CD4-positive, alpha-beta memory T cell (primary cell): ENCODE results near the gene TRAF2. TPM values are rescaled to one million over a fixed set of nuclear protein-coding genes. Genes with fewer than 3 reads are reported as not detected.

Source experiments
- CTCF ChIA-PET: fragments of 350-600 bp; sonication (Branson Sonifier 250); formaldehyde crosslinking; loops from one replicate; lab custom pipeline; 2021; ENCODE audit warnings: inconsistent platforms; ENCODE audit not compliant: partially characterized antibody; lab: Charles Lee
- POLR2A ChIA-PET: fragments of 350-600 bp; sonication (Branson Sonifier 250); formaldehyde crosslinking; loops from one replicate; lab custom pipeline; 2021; ENCODE audit not compliant: partially characterized antibody; lab: Charles Lee
- DNase-seq, 5 donors: peaks; one replicate each; pipeline versions ENCODE4 v3.0.0 to v3.0.0-alpha.2; 2020 to 2022; ENCODE audit warnings: mixed read lengths in 1 of 5
- H3K27ac ChIP-seq: one replicate; pipeline ENCODE4 v1.7.0; 2013; ENCODE audit warnings: low read depth, low read length
- H3K27me3 ChIP-seq: 2 replicates; pipeline ENCODE4 v1.7.0; 2013; ENCODE audit warnings: mild to moderate bottlenecking, low read length, moderate library complexity; ENCODE audit not compliant: insufficient read depth
- H3K36me3 ChIP-seq: 2 replicates; pipeline ENCODE4 v1.7.0; 2013; ENCODE audit warnings: mild to moderate bottlenecking, low read length, moderate library complexity; ENCODE audit not compliant: insufficient read depth
- H3K4me1 ChIP-seq: 2 replicates; pipeline ENCODE4 v1.7.0; 2013; ENCODE audit warnings: mild to moderate bottlenecking, low read length, moderate library complexity; ENCODE audit not compliant: insufficient read depth
- H3K4me3 ChIP-seq, 2 donors: one replicate each; pipeline ENCODE4 v1.7.0; 2013; ENCODE audit warnings: low read length in 2 of 2, mild to moderate bottlenecking in 1 of 2
- H3K9me3 ChIP-seq, 2 donors: one replicate each; pipeline ENCODE4 v1.7.0; 2013; ENCODE audit warnings: low read length in 2 of 2, control low read depth in 1 of 2; ENCODE audit not compliant: control insufficient read depth in 1 of 2
- H3K27ac Mint-ChIP-seq, 7 donors: one replicate each; pipeline ENCODE4 v1.8.0; 2020 to 2021; ENCODE audit warnings: mixed read lengths in 7 of 7, mild to moderate bottlenecking in 6 of 7, inconsistent platforms in 3 of 7, moderate library complexity in 3 of 7
- H3K27me3 Mint-ChIP-seq, 2 donors: one replicate each; pipeline ENCODE4 v1.8.0; 2020 to 2021; ENCODE audit warnings: mixed read lengths in 2 of 2
- H3K36me3 Mint-ChIP-seq, 2 donors: one replicate each; pipeline ENCODE4 v1.8.0; 2020 to 2021; ENCODE audit warnings: mixed read lengths in 2 of 2, inconsistent platforms in 1 of 2, mild to moderate bottlenecking in 1 of 2
- H3K4me1 Mint-ChIP-seq, 4 donors: one replicate each; pipeline ENCODE4 v1.8.0; 2020 to 2021; ENCODE audit warnings: mixed read lengths in 4 of 4, mild to moderate bottlenecking in 1 of 4
- H3K4me3 Mint-ChIP-seq, 8 donors: one replicate each; pipeline ENCODE4 v1.8.0; 2020 to 2021; ENCODE audit warnings: mixed read lengths in 8 of 8, mild to moderate bottlenecking in 7 of 8, moderate library complexity in 6 of 8, inconsistent platforms in 3 of 8
- H3K9me3 Mint-ChIP-seq, 8 donors: one replicate each; pipeline ENCODE4 v1.8.0; 2020 to 2021; ENCODE audit warnings: mixed read lengths in 8 of 8, mild to moderate bottlenecking in 5 of 8, inconsistent platforms in 3 of 8, moderate library complexity in 1 of 8
- intact Hi-C: fragments of 100-400 bp; cut with micrococcal nuclease; formaldehyde crosslinking; loops from one replicate; pipeline ENCODE4 v1.15.1; 2023
- polyA plus RNA-seq, 2 donors: library from polyadenylated mRNA; unstranded; fragments of 300-500 nt; fragmentation: Illumina TruSeq; gene quantifications; one replicate each; pipeline ENCODE4 v1.2.3, GENCODE V29; 2021
- total RNA-seq, 2 experiments: library from RNA; stranded (reverse); gene quantifications; one replicate each; pipeline ENCODE4 v1.2.3, GENCODE V29; 2021

Gene TRAF2
- total and polyA plus RNA-seq, 4 experiments from 2014 or later, result 11.1 to 43.2 (median 32.7) TPM

GRCh38 chr9:136858844-136859757 is 27.2 kb upstream of the TRAF2 start:
- H3K4me1 ChIP-seq, result peaks cover 5% of the 10 kb centered on the region
- Mint-ChIP-seq H3K36me3 (peaks cover 5 to 20% of the 10 kb centered on the region in 2 donors), H3K27me3 (no peaks in the 10 kb centered on the region), H3K27ac (no peak overlapping the region), H3K4me3 (no peak overlapping the region), H3K4me1 (peaks cover 0 to 11% (median 3%) of the 10 kb centered on the region in 4 donors), H3K9me3 (no peaks in the 10 kb centered on the region)
- CTCF ChIA-PET, result interaction anchor here (0.6 kb wide), 1 partner anchor 11 kb away, joined by 5 read pairs; no protein-coding TSS in a partner anchor
- H3K27ac ChIP-seq, result no peak overlapping the region
- peak in 1 of 5 donors; percentile 20 for DNase-seq
- peaks cover 31% of the 10 kb centered on the region for H3K36me3 ChIP-seq
- no peak overlapping the region for H3K4me3 ChIP-seq
- H3K27me3 ChIP-seq, result no peaks in the 10 kb centered on the region
- intact Hi-C loops, result no loop called here
- no peaks in the 10 kb centered on the region for H3K9me3 ChIP-seq
- POLR2A ChIA-PET, result interaction anchor here (0.9 to 2.6 kb wide), 6 partner anchors 11 to 176 kb away, joined by 3 to 8 read pairs (median 6); partner anchors contain the start of gene AJM1

GRCh38 chr9:136860529-136860928 is 25.8 kb upstream of the TRAF2 start:
- DNase-seq, result peak in 1 of 5 donors; percentile 8
- Mint-ChIP-seq H3K27me3 (no peaks in the 10 kb centered on the region), H3K4me3 (no peak overlapping the region), H3K4me1 (peaks cover 2 to 19% (median 11%) of the 10 kb centered on the region in 4 donors), H3K36me3 (peaks cover 5 to 22% of the 10 kb centered on the region in 2 donors), H3K27ac (peak overlapping the region in 1 of 7 donors; percentile 70), H3K9me3 (no peaks in the 10 kb centered on the region)
- intact Hi-C loops, result no loop called here
- H3K27ac ChIP-seq, result no peak overlapping the region
- CTCF ChIA-PET, result interaction anchor here (1.3 kb wide), 1 partner anchor 21 kb away, joined by 3 read pairs; no protein-coding TSS in a partner anchor
- peaks cover 17% of the 10 kb centered on the region for H3K4me1 ChIP-seq
- H3K27me3 ChIP-seq, result no peaks in the 10 kb centered on the region
- no peak overlapping the region for H3K4me3 ChIP-seq
- H3K36me3 ChIP-seq, result peaks cover 31% of the 10 kb centered on the region
- POLR2A ChIA-PET, result interaction anchor here (0.8 to 2.6 kb wide), 8 partner anchors 10 to 175 kb away, joined by 3 to 8 read pairs (median 6); partner anchors contain the start of genes AJM1 and TRAF2
- H3K9me3 ChIP-seq, result no peaks in the 10 kb centered on the region

GRCh38 chr9:136860933-136861873 is 25.1 kb upstream of the TRAF2 start:
- Mint-ChIP-seq H3K27ac (no peak overlapping the region), H3K36me3 (peaks cover 5 to 24% of the 10 kb centered on the region in 2 donors), H3K9me3 (no peaks in the 10 kb centered on the region), H3K27me3 (no peaks in the 10 kb centered on the region), H3K4me3 (no peak overlapping the region), H3K4me1 (peaks cover 2 to 19% (median 11%) of the 10 kb centered on the region in 4 donors)
- Histone ChIP-seq H3K4me1 (peaks cover 18% of the 10 kb centered on the region), H3K4me3 (no peak overlapping the region), H3K27ac (no peak overlapping the region), H3K36me3 (peaks cover 31% of the 10 kb centered on the region), H3K9me3 (no peaks in the 10 kb centered on the region), H3K27me3 (no peaks in the 10 kb centered on the region)
- intact Hi-C loops, result no loop called here
- peak in 1 of 5 donors; percentile 16 for DNase-seq
- CTCF ChIA-PET, result interaction anchor here (1.3 to 1.9 kb wide), 2 partner anchors 17 to 20 kb away, joined by 3 to 6 read pairs; no protein-coding TSS in a partner anchor
- POLR2A ChIA-PET, result interaction anchor here (1.1 to 2.6 kb wide), 6 partner anchors 9 to 41 kb away, joined by 4 to 8 read pairs (median 7); partner anchors contain the start of genes AJM1 and TRAF2

- Histone ChIP-seq H3K27ac (no peak overlapping the region), H3K36me3 (peaks cover 31% of the 10 kb centered on the region), H3K27me3 (no peaks in the 10 kb centered on the region), H3K9me3 (no peaks in the 10 kb centered on the region), H3K4me1 (peaks cover 18% of the 10 kb centered on the region), H3K4me3 (no peak overlapping the region)
- peaks cover 5 to 24% of the 10 kb centered on the region in 2 donors for H3K36me3 Mint-ChIP-seq
- no peaks in the 10 kb centered on the region for H3K27me3 Mint-ChIP-seq
- no peak overlapping the region for H3K4me3 Mint-ChIP-seq
- peak in 1 of 5 donors; percentile 24 for DNase-seq
- peak overlapping the region in 2 of 7 donors; percentile 30 for H3K27ac Mint-ChIP-seq
- H3K4me1 Mint-ChIP-seq, result peaks cover 2 to 19% (median 11%) of the 10 kb centered on the region in 4 donors
- ChIA-PET POLR2A (interaction anchor here (2.0 kb wide), 1 partner anchor 24 kb away, joined by 8 read pairs; the partner anchor contains the start of gene TRAF2), CTCF (interaction anchor here (1.9 kb wide), 1 partner anchor 18 kb away, joined by 6 read pairs; no protein-coding TSS in a partner anchor)
- H3K9me3 Mint-ChIP-seq, result no peaks in the 10 kb centered on the region
- intact Hi-C loops, result no loop called here
Observed at GRCh38 chr9:136861874-136862457, 24.4 kb upstream of the TRAF2 start.

GRCh38 chr9:136862849-136863622 is 23.3 kb upstream of the TRAF2 start:
- Histone ChIP-seq H3K36me3 (peaks cover 31% of the 10 kb centered on the region), H3K4me3 (no peak overlapping the region), H3K27me3 (no peaks in the 10 kb centered on the region), H3K27ac (no peak overlapping the region), H3K4me1 (peaks cover 18% of the 10 kb centered on the region), H3K9me3 (no peaks in the 10 kb centered on the region)
- peaks cover 5 to 24% of the 10 kb centered on the region in 2 donors for H3K36me3 Mint-ChIP-seq
- peak overlapping the region in 2 of 7 donors; percentile 47 to 81 for H3K27ac Mint-ChIP-seq
- peaks cover 2 to 23% (median 11%) of the 10 kb centered on the region in 4 donors for H3K4me1 Mint-ChIP-seq
- intact Hi-C loops, result no loop called here
- no peaks in the 10 kb centered on the region for H3K9me3 Mint-ChIP-seq
- ChIA-PET POLR2A (interaction anchor here (0.8 to 0.9 kb wide), 2 partner anchors 17 to 81 kb away, joined by 3 read pairs; partner anchors contain the start of gene FBXW5), CTCF (interaction anchor here (1.3 to 1.9 kb wide), 2 partner anchors 19 to 21 kb away, joined by 3 to 6 read pairs; partner anchors contain the start of gene AJM1)
- H3K27me3 Mint-ChIP-seq, result no peaks in the 10 kb centered on the region
- peak overlapping the region in 1 of 8 donors; percentile 32 for H3K4me3 Mint-ChIP-seq
- no peak for DNase-seq
